Measurements from ENCODE around the gene PPFIA3. TPM values are rescaled to one million over a fixed set of nuclear protein-coding genes. Genes with fewer than 3 reads are reported as not detected.

Gene PPFIA3
- total RNA-seq, 1 experiment from 2014 or later = 28.1 TPM

GRCh38 chr19:49188626-49189200 lies 69.4 kb downstream of the PPFIA3 start:
- no peaks in the 10 kb centered on the region for H4K20me1 ChIP-seq (ENCODE audit: insufficient read depth)
- no peaks in the 10 kb centered on the region for H3K27me3 ChIP-seq (ENCODE audit: insufficient read depth, low read length)
- ATAC-seq (no peak), DNase-seq (ENCODE audit: low read depth, low spot score) (no peak)
- no peaks in the 10 kb centered on the region for H3K79me2 ChIP-seq (ENCODE audit: insufficient read depth, low read length)
- H3K4me1 ChIP-seq (ENCODE audit: control insufficient read depth in 1 of 2, insufficient read depth in 2 of 2, low read length in 2 of 2) = no peaks in the 10 kb centered on the region
- CTCF ChIA-PET = interaction anchor here (1.4 kb wide), 1 partner anchor 10 kb away, joined by 4 read pairs; no protein-coding TSS in a partner anchor
- no peaks in the 10 kb centered on the region for H3K9me2 ChIP-seq (ENCODE audit: insufficient read depth)
- no TSS peak for BruUV-seq (replicated peaks)
- intact Hi-C loops (cut with micrococcal nuclease) = no loop called here
- POLR2A ChIA-PET = no interaction called here
- no peak overlapping the region for H3K9ac ChIP-seq (ENCODE audit: low read length)
- peaks cover 11 to 21% of the 10 kb centered on the region in 2 experiments for H3K36me3 ChIP-seq (ENCODE audit: control insufficient read depth in 1 of 2, insufficient read depth in 2 of 2, low read length in 2 of 2)
- H3K4me3 ChIP-seq (replicated peaks in 1 of 2; ENCODE audit: low read depth in 1 of 2, low read length in 2 of 2) = no peak overlapping the region
- no peak overlapping the region for H3K27ac ChIP-seq (ENCODE audit: low read depth, low read length)
- H2AFZ ChIP-seq (ENCODE audit: low read depth, low read length, poor library complexity, severe bottlenecking) = no peak overlapping the region
- peaks cover 0 to 3% of the 10 kb centered on the region in 2 experiments; a peak in 1 of 4 replicates for H3K9me3 ChIP-seq (ENCODE audit: control insufficient read depth in 1 of 2, insufficient read depth in 1 of 2, low read depth in 1 of 2, low read length in 2 of 2)
- TF ChIP-seq MAX (IDR thresholded peaks at IDR 0.05) = no peak
- no peak for TF ChIP-seq SP1 (IDR thresholded peaks at IDR 0.05; ENCODE audit: low read depth)
- no peak for TF ChIP-seq POLR2A (IDR thresholded peaks at IDR 0.05; ENCODE audit: borderline replicate concordance, extremely low read depth, insufficient read depth, insufficient read length)
- TF ChIP-seq RAD21 (IDR thresholded peaks at IDR 0.05; ENCODE audit: low read depth) = no peak
- TF ChIP-seq CBX3 (IDR thresholded peaks at IDR 0.05; ENCODE audit: low read depth) = no peak
- TF ChIP-seq ZFX (IDR thresholded peaks at IDR 0.05) = no peak
- TF ChIP-seq EZH2 (IDR thresholded peaks at IDR 0.05) = no peak
- TF ChIP-seq REST (IDR thresholded peaks at IDR 0.05; ENCODE audit: low read depth) = no peak
- no peak for TF ChIP-seq CEBPB (IDR thresholded peaks at IDR 0.05; ENCODE audit: low read depth)
- no peak for TF ChIP-seq SRF (IDR thresholded peaks at IDR 0.05; ENCODE audit: low read depth)
- TF ChIP-seq ELF1 (IDR thresholded peaks at IDR 0.05; ENCODE audit: borderline replicate concordance, low read depth) = no peak
- no peak for TF ChIP-seq EZH2phosphoT487 (IDR thresholded peaks at IDR 0.05; ENCODE audit: borderline replicate concordance)
- no peak for TF ChIP-seq CTCF (IDR thresholded peaks at IDR 0.05 in 2 of 3, conservative IDR thresholded peaks at IDR 0.05 in 1 of 3; ENCODE audit: borderline replicate concordance in 1 of 3, insufficient read depth in 1 of 3, low read depth in 2 of 3, low read length in 2 of 3)
- TF ChIP-seq POLR2AphosphoS5 (IDR thresholded peaks at IDR 0.05; ENCODE audit: low read depth, low read length) = no peak
- no peak for TF ChIP-seq FOSL1 (IDR thresholded peaks at IDR 0.05; ENCODE audit: low read depth)
- TF ChIP-seq EGR1 (IDR thresholded peaks at IDR 0.05; ENCODE audit: low read depth) = no peak
- H3K4me2 ChIP-seq (ENCODE audit: low read length) = no peak overlapping the region
- RAD21 ChIA-PET (ENCODE audit: low non-redundant PET in 1 of 2, low total read pairs in 2 of 2, uncharacterized antibody in 2 of 2, unreplicated experiment in 2 of 2) = no interaction called here
